Epithelial cell of proximal tubule (primary cell): ENCODE results near the gene ZNF574. TPM values are rescaled to one million over a fixed set of nuclear protein-coding genes. Genes with fewer than 3 reads are reported as not detected.
"Not testable (repeated sequence)": the region's sequence is repeated elsewhere in the genome, so short reads cannot be mapped to it uniquely, and the experiment has no call there.

Experiments
- DNase-seq: peaks from one replicate; pipeline ENCODE4 v3.0.0-alpha.2; 2011; ENCODE audit warnings: low read depth
- H3K4me3 ChIP-seq: 2 replicates; pipeline ENCODE4 v1.5.1; 2011; ENCODE audit warnings: low read depth, mild to moderate bottlenecking, low read length
- total RNA-seq: library from RNA; depleted of rRNA; stranded (reverse); fragments of >200 nt; gene quantifications from 2 replicates; pipeline ENCODE4 v1.2.3, GENCODE V29; 2015
- TF ChIP-seq, protein P1 (sequence below): conservative IDR thresholded peaks from 2 replicates; pipeline ENCODE4 v1.5.1; 2012; ENCODE audit warnings: low read depth, mild to moderate bottlenecking, low read length

ZNF574 gene
- total RNA-seq, 1 donor from 2014 or later: 19.6 TPM

GRCh38 chr19:42099336-42099925, 23.5 kb downstream of the ZNF574 start:
- TF ChIP-seq, protein P1, sequence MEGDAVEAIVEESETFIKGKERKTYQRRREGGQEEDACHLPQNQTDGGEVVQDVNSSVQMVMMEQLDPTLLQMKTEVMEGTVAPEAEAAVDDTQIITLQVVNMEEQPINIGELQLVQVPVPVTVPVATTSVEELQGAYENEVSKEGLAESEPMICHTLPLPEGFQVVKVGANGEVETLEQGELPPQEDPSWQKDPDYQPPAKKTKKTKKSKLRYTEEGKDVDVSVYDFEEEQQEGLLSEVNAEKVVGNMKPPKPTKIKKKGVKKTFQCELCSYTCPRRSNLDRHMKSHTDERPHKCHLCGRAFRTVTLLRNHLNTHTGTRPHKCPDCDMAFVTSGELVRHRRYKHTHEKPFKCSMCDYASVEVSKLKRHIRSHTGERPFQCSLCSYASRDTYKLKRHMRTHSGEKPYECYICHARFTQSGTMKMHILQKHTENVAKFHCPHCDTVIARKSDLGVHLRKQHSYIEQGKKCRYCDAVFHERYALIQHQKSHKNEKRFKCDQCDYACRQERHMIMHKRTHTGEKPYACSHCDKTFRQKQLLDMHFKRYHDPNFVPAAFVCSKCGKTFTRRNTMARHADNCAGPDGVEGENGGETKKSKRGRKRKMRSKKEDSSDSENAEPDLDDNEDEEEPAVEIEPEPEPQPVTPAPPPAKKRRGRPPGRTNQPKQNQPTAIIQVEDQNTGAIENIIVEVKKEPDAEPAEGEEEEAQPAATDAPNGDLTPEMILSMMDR: no peak
- no peak overlapping the region for H3K4me3 ChIP-seq
- DNase-seq: no peak

DNA sequence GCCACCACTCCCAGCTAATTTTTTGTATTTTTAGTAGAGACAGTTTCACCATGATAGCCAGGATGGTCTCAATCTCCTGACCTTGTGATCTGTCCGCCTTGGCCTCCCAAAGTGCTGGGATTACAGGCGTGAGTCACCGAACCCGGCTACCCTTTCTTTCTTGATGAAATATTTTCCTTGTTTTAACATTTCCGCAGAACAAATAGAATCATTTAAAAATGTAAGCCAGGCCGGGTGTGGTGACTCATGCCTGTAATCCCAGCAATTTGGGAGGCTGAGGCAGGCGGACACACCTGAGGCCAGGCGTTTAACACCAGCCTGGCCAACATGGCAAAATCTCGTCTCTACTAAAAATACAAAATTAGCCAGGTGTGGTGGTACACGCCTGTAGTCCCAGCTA, 24.3 kb downstream of the ZNF574 start:
- H3K4me3 ChIP-seq, DNase-seq: not testable (repeated sequence)

DNA sequence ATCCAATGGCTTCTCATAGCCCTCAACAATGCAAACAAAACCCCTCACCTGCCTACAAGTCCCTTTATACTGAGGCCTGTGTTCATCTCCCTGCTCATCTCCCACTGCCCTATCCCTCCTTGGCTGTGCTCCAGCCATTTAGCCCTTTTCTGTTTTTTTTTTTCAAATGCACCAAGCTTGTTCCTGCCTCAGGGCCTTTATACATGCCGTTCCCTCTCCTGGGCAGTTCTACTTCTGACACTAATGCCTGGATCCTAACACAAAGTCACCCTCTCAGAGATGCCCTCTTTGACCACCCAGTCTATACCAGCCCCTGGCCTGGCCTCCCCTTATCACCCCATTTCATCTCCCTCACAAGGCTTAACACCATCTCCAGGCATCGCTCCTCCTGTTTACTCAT, 26.9 kb downstream of the ZNF574 start:
- DNase-seq: no peak
- no peak overlapping the region for H3K4me3 ChIP-seq
- TF ChIP-seq, protein P1: no peak

DNA sequence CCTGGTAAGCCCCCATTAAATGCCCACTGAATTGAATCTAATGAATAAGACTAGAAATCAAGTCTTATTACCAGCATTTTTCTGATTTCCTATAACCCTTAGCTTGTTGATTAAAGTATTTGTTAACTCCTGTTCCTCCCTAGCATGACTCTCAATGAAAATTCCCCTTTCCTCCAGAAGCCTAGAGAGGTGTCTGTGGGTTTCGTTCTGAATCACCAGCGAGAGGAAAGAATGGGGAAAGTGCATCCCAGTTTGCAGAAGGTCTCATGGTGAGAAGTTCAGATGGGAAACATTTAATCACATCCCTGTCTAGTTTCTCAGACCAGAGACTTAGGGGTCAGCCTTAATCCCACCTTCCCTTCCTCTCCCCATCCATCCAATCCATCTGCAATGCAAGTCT, 29.4 kb downstream of the ZNF574 start:
- no peak overlapping the region for H3K4me3 ChIP-seq
- TF ChIP-seq, protein P1: no peak

GRCh38 chr19:42108527-42109389, 32.8 kb downstream of the ZNF574 start:
- TF ChIP-seq, protein P1: peak; percentile 100
- H3K4me3 ChIP-seq: no peak overlapping the region
- DNase-seq: peak; percentile 33

More for the DNA sequence above, 29.4 kb downstream of the ZNF574 start:
- DNase-seq: no peak

- H3K4me3 ChIP-seq: no peak overlapping the region
- TF ChIP-seq, protein P1: no peak
- no peak for DNase-seq
These were observed 33.9 kb downstream of the ZNF574 start for GRCh38 chr19:42109896-42110295.

- H3K4me3 ChIP-seq: no peak overlapping the region
- TF ChIP-seq, protein P1: no peak
- DNase-seq: no peak
These were observed 34.7 kb downstream of the ZNF574 start for GRCh38 chr19:42110658-42111057.
